Mucosa of rectum (tissue), 2 donors: ENCODE results near the gene SHB.

Experiments
- H3K27ac ChIP-seq, 2 donors: one replicate each; pipeline ENCODE4 v1.7.0; 2013; ENCODE audit warnings: inconsistent platforms in 2 of 2, low read depth in 2 of 2, low read length in 2 of 2
- H3K27me3 ChIP-seq, 2 donors: one replicate each; pipeline ENCODE4 v1.7.0; 2013; ENCODE audit warnings: low read length in 2 of 2; ENCODE audit not compliant: control insufficient read depth in 2 of 2, insufficient read depth in 2 of 2
- H3K36me3 ChIP-seq, 2 donors: one replicate each; pipeline ENCODE4 v1.7.0; 2013; ENCODE audit warnings: low read length in 2 of 2; ENCODE audit not compliant: control insufficient read depth in 2 of 2, insufficient read depth in 2 of 2
- H3K4me1 ChIP-seq, 2 donors: one replicate each; pipeline ENCODE4 v1.7.0; 2013; ENCODE audit warnings: low read length in 2 of 2, mild to moderate bottlenecking in 1 of 2; ENCODE audit not compliant: control insufficient read depth in 2 of 2, insufficient read depth in 2 of 2
- H3K4me3 ChIP-seq, 2 donors: one replicate each; pipeline ENCODE4 v1.7.0; 2013; ENCODE audit warnings: low read length in 2 of 2
- H3K9ac ChIP-seq, 2 donors: one replicate each; pipeline ENCODE4 v1.7.0; 2013; ENCODE audit warnings: low read length in 2 of 2, low read depth in 1 of 2, mild to moderate bottlenecking in 1 of 2
- H3K9me3 ChIP-seq, 2 donors: one replicate each; pipeline ENCODE4 v1.7.0; 2013; ENCODE audit warnings: low read length in 2 of 2; ENCODE audit not compliant: control insufficient read depth in 2 of 2
- donor health status: healthy.
- donor health status: Normal muscosa, but diverticular disease.

SHB gene

GRCh38 chr9:38088006-38088925 lies 19.2 kb upstream of the SHB start:
- H3K36me3 ChIP-seq, result no peaks in the 10 kb centered on the region
- no peaks in the 10 kb centered on the region for H3K4me1 ChIP-seq
- H3K9ac ChIP-seq, result no peak overlapping the region
- no peak overlapping the region for H3K4me3 ChIP-seq
- no peaks in the 10 kb centered on the region for H3K9me3 ChIP-seq
- no peak overlapping the region for H3K27ac ChIP-seq
- no peaks in the 10 kb centered on the region for H3K27me3 ChIP-seq

- H3K27me3 ChIP-seq, result no peaks in the 10 kb centered on the region
- no peak overlapping the region for H3K4me3 ChIP-seq
Observed at GRCh38 chr9:38086496-38086895, 17.5 kb upstream of the SHB start.

GRCh38 chr9:38085308-38085707 lies 16.3 kb upstream of the SHB start:
- H3K4me3 ChIP-seq, result no peak overlapping the region
- H3K27me3 ChIP-seq, result no peaks in the 10 kb centered on the region
- H3K9ac ChIP-seq, result no peak overlapping the region
- H3K36me3 ChIP-seq, result no peaks in the 10 kb centered on the region
- H3K4me1 ChIP-seq, result no peaks in the 10 kb centered on the region
- no peak overlapping the region for H3K27ac ChIP-seq
- no peaks in the 10 kb centered on the region for H3K9me3 ChIP-seq

More at GRCh38 chr9:38086496-38086895, 17.5 kb upstream of the SHB start:
- Histone ChIP-seq H3K9me3 (no peaks in the 10 kb centered on the region), H3K9ac (no peak overlapping the region), H3K4me1 (no peaks in the 10 kb centered on the region), H3K27ac (no peak overlapping the region), H3K36me3 (no peaks in the 10 kb centered on the region)

GRCh38 chr9:38084556-38084880 lies 15.5 kb upstream of the SHB start:
- H3K4me3 ChIP-seq, result no peak overlapping the region
- H3K27ac ChIP-seq, result no peak overlapping the region
- no peaks in the 10 kb centered on the region for H3K4me1 ChIP-seq
- H3K9ac ChIP-seq, result no peak overlapping the region
- no peaks in the 10 kb centered on the region for H3K36me3 ChIP-seq
- H3K9me3 ChIP-seq, result no peaks in the 10 kb centered on the region
- no peaks in the 10 kb centered on the region for H3K27me3 ChIP-seq

- Histone ChIP-seq H3K27me3 (no peaks in the 10 kb centered on the region), H3K9me3 (no peaks in the 10 kb centered on the region), H3K36me3 (no peaks in the 10 kb centered on the region), H3K4me3 (no peak overlapping the region), H3K4me1 (no peaks in the 10 kb centered on the region), H3K27ac (no peak overlapping the region), H3K9ac (no peak overlapping the region)
Observed at GRCh38 chr9:38083858-38084555, 15.0 kb upstream of the SHB start.

GRCh38 chr9:38082446-38083287 lies 13.6 kb upstream of the SHB start:
- no peaks in the 10 kb centered on the region for H3K36me3 ChIP-seq
- H3K9ac ChIP-seq, result no peak overlapping the region
- H3K9me3 ChIP-seq, result no peaks in the 10 kb centered on the region
- no peak overlapping the region for H3K27ac ChIP-seq
- no peaks in the 10 kb centered on the region for H3K27me3 ChIP-seq
- no peak overlapping the region for H3K4me3 ChIP-seq
- H3K4me1 ChIP-seq, result no peaks in the 10 kb centered on the region

GRCh38 chr9:38081356-38082108 lies 12.5 kb upstream of the SHB start:
- Histone ChIP-seq H3K27ac (no peak overlapping the region), H3K9ac (no peak overlapping the region), H3K27me3 (no peaks in the 10 kb centered on the region), H3K4me1 (no peaks in the 10 kb centered on the region), H3K36me3 (no peaks in the 10 kb centered on the region), H3K9me3 (no peaks in the 10 kb centered on the region), H3K4me3 (no peak overlapping the region)

GRCh38 chr9:38079461-38080031 lies 10.5 kb upstream of the SHB start:
- Histone ChIP-seq H3K4me1 (peaks cover under 1 to 1% of the 10 kb centered on the region in 2 donors), H3K36me3 (no peaks in the 10 kb centered on the region), H3K9me3 (no peaks in the 10 kb centered on the region), H3K9ac (no peak overlapping the region), H3K27me3 (no peaks in the 10 kb centered on the region), H3K4me3 (no peak overlapping the region), H3K27ac (no peak overlapping the region)

GRCh38 chr9:38075272-38075671 lies 6.2 kb upstream of the SHB start:
- Histone ChIP-seq H3K36me3 (no peaks in the 10 kb centered on the region), H3K9me3 (no peaks in the 10 kb centered on the region), H3K4me3 (no peak overlapping the region), H3K27me3 (no peaks in the 10 kb centered on the region), H3K27ac (peak overlapping the region; percentile 8 to 64), H3K4me1 (peaks cover 12 to 19% of the 10 kb centered on the region in 2 donors), H3K9ac (no peak overlapping the region)
